ENCODE measurements around the gene C1orf35.
"Not testable (repeated sequence)": the region's sequence is repeated elsewhere in the genome, so short reads cannot be mapped to it uniquely, and the experiment has no call there.

The C1orf35 gene

DNA sequence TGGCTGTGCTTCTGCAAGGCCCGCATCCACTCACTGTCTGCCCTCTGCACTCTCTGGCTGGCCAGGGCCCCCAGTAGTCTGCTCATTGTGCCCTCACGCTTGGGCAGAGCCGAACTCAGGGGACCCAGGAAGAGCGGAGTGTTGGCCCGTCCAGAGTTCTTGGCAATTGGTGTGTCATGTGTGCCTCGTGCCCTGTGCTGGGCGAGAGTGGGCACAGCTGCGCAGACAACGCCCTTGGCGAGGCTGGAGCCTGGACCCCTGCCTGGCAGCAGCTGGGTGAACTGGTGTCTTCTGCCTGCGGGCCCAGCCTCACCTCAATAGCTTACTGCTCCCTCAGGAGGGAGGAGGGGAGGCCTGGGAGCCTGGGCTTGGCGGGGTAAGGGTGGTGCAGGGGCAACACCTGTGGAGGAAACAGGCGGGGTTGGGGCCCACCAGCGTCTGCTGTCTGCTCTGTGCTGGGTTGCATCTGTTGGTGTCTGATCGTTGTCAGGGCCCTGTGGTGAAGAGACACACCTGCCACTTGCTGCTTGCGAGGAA is 39.1 kb upstream of the C1orf35 start:
- DNase-seq (ENCODE audit: low read depth in 2 of 2), result no peak

DNA sequence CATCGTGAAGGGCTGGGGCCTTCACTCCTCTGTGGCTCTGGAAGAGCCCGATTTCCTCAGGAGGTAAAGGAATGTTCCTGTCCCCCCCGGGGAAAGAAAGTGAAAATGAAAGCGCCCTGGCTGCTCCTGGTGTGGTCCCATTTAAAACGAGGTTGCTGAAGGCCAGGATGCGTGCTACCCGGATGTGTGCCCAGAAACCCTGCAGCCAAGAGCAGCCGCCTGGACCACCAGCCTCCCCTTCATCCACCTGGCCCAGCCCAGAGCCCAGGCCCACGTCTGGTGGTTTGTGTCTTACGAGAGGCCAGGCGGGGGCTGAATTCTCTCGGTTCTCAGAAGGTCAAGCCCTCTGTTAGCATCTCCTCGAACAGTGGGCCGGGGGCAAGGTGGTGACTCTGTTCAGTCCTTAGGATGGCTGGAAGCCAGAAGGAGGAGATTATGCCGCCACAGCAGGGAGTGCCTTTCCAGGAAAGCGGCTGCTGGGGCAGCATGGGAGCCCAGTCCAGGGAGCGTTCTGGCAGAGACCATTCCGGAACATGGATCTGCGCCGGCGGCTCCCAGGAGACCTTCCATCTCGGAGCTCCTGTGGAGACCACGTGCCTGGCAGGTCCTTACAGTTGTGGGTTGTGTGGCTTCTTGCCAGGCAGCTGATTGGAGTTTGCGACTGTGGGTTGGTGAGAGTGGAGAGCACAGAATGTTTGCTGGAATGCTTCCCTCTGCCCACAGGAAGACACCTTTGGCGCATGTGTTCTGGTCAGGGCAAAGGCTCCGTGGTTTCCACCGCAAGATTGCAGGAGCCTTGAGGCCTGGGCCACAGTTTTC is 38.3 kb upstream of the C1orf35 start:
- DNase-seq (ENCODE audit: low read depth in 2 of 2), result no peak

DNA sequence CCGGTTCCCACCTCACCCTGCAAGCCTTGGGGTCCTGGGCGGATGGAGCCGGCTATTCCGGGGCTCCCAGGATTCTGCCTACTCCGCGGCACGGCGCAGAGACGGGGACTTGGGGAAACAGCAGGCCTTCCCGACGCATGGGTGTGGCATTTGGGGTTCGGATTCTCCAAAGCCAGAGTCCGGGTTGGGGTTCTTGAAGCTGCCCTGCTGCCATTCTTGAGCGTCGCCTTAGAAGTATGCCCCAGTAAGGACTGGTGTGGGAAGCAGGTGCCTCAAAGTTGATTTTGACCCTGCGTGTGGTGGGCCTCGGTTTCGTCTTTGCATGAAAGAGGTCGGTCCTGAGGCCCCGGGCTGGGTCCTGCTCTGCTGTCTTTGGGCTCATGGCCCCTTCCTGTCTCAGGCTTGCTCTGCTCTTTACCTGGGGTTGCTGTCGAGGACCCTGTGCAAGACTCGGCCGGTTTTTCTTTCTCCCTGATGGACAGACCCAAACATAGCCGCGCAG is 37.6 kb upstream of the C1orf35 start:
- no peak for DNase-seq (ENCODE audit: low read depth in 2 of 2)

DNA sequence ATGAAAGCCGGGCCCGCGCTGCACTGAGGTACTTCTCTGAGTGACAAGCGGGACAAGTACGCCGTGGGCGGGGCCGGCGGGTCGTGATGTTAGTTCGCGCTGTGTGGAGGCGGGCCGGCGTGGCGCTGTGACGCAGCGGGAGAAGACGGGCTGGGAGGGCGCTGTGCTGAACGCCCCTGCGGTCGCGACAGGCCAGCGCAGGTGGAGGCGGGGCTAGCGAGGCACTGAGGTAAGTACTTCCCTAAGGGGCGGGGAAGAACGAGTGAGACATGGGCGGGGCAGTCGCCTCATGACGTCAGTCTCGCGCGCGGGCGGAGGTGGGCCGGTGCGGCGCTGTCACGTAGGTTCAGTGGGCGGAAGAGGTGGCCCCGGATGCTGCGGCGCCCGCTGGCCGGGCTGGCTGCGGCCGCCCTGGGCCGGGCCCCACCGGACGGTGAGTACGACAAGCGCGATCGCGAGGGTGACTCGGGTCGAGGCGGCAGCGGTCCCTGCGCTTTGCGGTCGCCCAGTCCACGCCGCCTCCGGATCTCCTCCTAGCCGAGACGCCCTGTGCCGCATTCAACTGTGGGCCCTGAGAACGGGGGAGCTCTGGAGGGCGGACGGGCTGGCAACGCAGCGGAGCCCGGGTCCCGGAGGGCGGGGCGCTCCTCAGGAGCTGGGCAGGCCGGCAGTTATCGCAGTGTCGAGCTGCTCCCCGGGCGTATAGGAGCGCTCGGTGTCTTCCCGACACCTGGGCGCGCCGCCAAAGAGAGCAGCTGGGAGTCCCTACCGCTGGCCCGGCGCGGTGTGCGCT is 37.0 kb upstream of the C1orf35 start, which contains the start of gene GUK1:
TSS of gene GUK1 (plus strand) at position 349 of the 793 bp plus-strand sequence. CDS start at position 373, 24 bp downstream.
- peak; percentile 99 to 100 for DNase-seq (ENCODE audit: low read depth in 2 of 2)

- DNase-seq (ENCODE audit: low read depth in 2 of 2), result no peak
Measured at GRCh38 chr1:228139406-228139930, 36.3 kb upstream of the C1orf35 start.

DNA sequence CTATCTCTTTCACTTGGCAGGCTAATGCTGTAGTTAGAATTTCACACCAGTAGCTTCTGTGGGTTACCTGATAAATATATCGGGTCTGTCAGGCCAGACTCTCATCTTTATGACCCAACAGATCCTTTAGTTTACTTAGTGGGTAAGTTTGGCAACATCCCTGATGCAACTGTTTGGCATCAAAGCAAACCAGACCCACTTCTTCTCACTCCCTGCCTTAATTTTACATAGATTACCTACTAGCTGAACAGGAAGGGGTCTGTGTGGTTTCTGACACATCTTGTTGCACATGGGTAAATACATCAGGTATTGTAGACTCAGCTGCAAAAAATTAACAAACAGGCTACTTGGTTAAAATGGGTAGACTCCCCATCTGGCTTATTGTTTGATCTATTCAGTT is 33.8 kb upstream of the C1orf35 start:
- DNase-seq (ENCODE audit: low read depth in 2 of 2), result no peak

DNA sequence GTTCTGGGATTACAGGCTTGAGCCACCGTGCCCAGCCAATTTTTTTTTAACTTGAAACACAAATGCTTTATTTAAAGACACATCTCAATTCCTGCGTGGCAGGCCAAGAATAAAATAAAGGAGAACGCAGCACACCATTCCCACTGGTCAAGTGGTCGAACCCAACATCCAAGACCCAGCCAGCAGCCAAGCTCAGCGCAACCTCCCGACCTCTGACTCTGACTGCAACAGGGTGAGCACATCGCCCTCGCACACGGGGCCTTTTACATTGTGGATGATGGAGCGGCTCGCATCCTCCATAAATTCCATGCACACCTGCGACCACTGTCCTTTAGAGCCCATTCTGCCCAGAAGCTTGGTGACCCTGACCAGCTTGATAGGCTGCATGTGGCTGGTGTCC is 31.5 kb upstream of the C1orf35 start:
- no peak for DNase-seq (ENCODE audit: low read depth in 2 of 2)

DNA sequence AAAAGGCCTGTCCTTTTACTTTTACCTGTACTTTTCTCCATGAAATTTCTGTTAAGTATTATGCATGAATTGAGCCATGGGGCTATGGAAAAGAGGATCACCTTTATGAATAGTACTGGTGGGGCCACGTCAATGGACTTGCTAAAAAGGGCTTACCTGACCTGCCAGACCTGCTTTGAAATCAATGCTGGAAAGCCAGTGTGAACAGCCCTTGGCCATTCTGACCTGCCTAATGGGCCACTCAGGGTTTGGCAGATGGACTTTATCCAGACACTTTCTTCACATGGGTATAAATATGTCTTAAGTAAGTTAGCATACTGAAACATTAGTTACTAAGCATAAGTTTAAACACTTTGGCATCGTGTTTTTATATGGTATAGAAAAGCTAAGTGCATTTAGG is 28.6 kb upstream of the C1orf35 start:
- no peak for DNase-seq (ENCODE audit: low read depth in 2 of 2)

GRCh38 chr1:228125185-228125584 is 22.1 kb upstream of the C1orf35 start:
- no peak for DNase-seq (ENCODE audit: low read depth in 2 of 2)

DNA sequence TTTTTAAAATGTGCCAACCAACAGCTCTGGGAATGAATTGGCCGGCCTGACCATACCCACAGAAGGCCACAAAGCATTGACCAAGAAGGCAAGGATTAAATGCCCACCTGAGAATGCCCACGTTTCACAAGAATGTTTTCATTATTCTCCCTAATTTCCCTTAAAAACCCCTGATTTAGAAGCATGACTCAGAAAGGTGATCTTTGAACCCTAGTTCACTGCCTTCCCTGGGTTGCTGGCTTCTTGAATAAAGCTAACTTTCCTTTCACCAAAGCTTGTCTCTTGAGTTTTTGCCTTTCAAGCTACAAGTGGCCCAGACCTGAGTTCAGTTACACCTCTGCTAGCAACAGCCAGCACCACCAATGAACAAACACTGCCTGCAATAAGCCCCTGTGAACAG is 20.4 kb upstream of the C1orf35 start:
- no peak for DNase-seq (ENCODE audit: low read depth in 2 of 2)

DNA sequence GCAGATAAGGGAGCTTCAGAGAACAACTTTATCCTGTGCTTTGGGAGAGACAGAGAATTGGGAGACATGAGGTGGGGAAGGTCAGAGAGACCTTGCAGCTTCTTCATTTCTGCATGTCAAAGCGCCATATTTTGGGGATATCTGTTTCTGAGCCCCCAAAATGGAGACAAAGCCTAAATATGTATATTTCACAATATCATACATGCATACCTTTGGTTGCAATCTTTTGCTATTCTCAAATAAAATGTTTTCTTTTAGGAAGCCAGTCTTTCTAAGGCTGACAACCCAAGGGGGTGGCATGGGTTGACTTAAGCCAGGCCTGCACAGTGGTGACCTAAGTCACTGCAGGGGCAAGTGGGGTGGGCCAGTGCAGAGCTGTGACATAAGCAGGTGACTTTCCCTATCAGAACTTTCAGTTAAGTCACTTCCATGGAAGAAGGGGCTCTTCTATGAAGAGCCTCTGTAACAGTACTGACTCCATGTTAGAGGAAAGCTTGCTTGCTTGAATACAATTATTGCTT is 19.9 kb upstream of the C1orf35 start:
- DNase-seq (ENCODE audit: low read depth in 2 of 2), result no peak

DNA sequence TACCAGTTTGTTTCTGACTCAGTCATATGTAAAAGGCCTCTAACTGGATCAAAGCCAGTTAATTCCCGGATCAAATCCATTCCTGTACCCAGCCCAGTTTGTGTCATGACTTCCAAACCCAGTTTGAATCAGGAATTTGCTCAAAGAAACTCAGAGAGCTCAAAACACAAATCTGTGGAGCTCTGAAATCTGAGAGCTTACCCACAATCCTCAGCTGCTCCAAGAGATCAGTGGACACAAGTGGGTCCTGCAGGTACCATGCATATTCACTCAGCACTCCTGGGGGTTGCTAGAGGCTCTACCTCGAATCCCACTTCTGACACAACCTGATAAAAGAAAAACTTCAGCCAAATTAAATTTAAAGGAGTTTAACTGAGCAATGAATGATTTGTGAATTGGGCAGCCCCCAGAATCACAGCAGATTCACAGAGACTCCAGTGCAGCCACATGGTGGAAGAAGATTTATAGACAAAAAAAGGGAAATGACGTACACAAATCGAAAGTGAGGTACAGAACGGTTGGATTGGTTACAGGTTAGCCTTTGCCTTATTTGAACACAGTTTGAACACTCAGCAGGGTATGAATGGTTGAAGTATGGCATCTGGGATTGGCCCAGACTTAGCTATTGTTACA is 17.8 kb upstream of the C1orf35 start:
- DNase-seq (ENCODE audit: low read depth in 2 of 2), result no peak

DNA sequence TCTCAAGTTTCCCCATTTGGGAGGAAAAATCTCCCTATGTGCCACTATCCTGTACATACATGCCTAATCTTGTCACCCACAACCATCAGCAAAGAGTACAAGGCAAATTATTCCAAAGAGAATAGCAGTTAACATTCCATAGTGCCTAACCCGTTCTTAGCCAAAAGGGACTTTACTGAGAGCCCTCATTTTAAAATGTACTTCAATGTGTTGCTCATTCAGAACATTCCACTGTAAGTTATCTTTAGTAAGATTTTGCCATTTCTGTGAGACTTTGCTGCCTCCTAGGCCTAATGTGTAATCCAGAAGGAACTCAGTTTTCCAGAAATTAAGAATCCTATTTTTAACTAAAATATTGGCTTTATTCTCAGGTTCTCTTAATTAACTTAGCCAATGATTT is 17.2 kb upstream of the C1orf35 start:
- no peak for DNase-seq (ENCODE audit: low read depth in 2 of 2)

DNA sequence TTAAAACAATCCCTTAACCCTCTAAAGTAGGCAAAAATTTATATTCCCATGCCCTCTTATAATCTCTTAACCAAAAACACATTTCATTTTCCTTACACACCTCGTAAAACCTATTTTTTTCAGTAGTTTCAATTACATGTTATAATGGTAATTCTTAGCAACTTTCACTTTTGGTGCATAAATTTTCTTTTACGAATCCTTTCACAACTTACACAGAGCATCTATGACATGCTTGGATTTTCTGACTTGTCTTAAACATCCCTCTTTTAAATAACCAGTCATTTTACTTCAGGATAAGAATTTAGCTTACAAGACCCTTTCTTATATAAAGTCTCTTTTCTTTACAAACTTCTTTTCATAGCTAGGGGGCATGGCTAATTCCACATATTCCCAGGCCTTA is 14.9 kb upstream of the C1orf35 start:
- no peak for DNase-seq (ENCODE audit: low read depth in 2 of 2)

GRCh38 chr1:228117335-228117734 is 14.2 kb upstream of the C1orf35 start:
- no peak for DNase-seq (ENCODE audit: low read depth in 2 of 2)

GRCh38 chr1:228114827-228115226 is 11.7 kb upstream of the C1orf35 start:
- no peak for DNase-seq (ENCODE audit: low read depth in 2 of 2)

- DNase-seq (ENCODE audit: low read depth in 2 of 2), result no peak
Measured at GRCh38 chr1:228112617-228113016, 9.5 kb upstream of the C1orf35 start.

DNA sequence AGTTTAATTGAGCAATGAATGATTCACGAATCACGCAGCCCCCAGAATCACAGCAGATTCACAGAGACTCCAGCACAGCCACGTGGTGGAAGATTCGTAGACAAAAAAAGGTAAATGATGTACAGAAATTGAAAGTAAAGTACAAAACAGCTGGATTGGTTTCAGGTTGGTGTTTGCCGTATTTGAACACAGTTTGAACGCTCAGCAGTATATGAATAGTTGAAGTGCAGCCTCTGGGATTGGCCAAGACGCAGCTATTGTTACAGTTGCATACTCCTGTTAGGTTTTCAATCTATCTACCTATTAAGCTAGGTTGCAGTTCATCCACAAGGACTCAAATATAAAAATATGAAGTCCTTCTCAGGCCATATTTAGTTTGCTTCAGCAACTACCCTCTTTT is 9.0 kb upstream of the C1orf35 start:
- no peak for DNase-seq (ENCODE audit: low read depth in 2 of 2)

GRCh38 chr1:228111315-228111714 is 8.2 kb upstream of the C1orf35 start:
- DNase-seq (ENCODE audit: low read depth in 2 of 2), result not testable (repeated sequence)

- DNase-seq (ENCODE audit: low read depth in 2 of 2), result no peak
Measured at GRCh38 chr1:228110556-228110955, 7.4 kb upstream of the C1orf35 start.

- no peak for DNase-seq (ENCODE audit: low read depth in 2 of 2)
Measured at GRCh38 chr1:228109962-228110488, 6.9 kb upstream of the C1orf35 start.
